COR-L47 (cell line): ENCODE data around the gene ST6GALNAC3.
"Not testable (repeated sequence)": the region's sequence is repeated elsewhere in the genome, so short reads cannot be mapped to it uniquely, and the experiment has no call there.

Experiments used
- DNase-seq: peaks from one replicate; lab custom pipeline; 2025; lab: John Stamatoyannopoulos, UW

The ST6GALNAC3 gene

DNA sequence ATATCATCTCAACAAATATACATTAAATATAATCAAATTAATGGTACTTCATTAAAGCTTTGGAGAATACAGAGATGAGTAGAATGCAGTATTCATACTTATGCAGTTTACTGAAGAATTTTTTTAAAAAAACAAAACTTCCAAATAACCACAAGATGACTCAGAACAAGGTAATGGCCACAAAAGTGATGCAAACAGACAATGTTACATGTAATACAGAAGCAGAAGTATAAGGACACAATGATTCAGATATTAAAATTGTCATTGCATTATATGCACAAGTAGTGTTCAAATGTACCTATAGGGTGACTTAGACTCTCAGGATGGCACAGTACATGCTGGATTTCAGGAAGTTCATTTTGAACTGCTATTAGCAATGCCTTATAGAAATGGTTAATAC, 565.5 kb downstream of the ST6GALNAC3 start:
- no peak for DNase-seq

GRCh38 chr1:76640723-76641122, 566.2 kb downstream of the ST6GALNAC3 start:
- DNase-seq, result no peak

GRCh38 chr1:76644139-76644538, 569.6 kb downstream of the ST6GALNAC3 start:
- no peak for DNase-seq

DNA sequence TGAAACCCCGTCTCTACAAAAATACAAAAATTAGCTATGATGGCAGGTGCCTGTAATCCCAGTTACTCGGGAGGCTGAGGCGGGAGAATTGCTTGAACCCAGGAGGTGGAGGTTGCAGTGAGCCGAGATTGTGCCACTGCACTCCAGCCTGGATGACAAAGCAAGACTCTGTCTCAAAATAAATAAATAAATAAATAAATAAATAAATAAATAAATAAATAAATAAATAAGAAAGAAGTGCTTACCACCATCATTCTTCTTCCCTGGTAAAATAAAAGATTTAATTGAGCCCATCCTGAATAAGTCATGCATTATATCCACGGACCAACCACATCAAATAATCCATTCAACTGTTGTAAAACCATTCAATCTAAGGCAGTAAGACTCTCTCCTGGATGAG, 578.3 kb downstream of the ST6GALNAC3 start:
- DNase-seq, result not testable (repeated sequence)

DNA sequence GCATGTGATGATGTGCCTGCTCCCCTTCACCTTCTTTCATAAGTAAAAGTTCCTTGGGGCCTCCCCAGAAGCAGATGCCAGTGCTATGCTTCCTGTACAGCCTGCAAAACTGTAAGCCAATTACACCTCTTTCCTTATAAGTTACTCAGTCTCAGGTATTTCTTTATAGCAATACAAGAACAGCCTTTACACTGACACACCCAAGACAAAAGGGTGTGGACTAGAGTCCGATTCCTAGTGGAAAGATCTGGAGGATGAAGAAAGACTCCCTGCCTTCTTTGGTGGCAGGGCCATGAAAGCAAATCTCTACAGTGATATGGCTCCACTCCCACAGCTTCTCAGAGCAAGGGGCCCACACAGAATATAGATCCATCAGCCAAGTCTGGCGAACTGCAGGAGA, 583.1 kb downstream of the ST6GALNAC3 start:
- no peak for DNase-seq

DNA sequence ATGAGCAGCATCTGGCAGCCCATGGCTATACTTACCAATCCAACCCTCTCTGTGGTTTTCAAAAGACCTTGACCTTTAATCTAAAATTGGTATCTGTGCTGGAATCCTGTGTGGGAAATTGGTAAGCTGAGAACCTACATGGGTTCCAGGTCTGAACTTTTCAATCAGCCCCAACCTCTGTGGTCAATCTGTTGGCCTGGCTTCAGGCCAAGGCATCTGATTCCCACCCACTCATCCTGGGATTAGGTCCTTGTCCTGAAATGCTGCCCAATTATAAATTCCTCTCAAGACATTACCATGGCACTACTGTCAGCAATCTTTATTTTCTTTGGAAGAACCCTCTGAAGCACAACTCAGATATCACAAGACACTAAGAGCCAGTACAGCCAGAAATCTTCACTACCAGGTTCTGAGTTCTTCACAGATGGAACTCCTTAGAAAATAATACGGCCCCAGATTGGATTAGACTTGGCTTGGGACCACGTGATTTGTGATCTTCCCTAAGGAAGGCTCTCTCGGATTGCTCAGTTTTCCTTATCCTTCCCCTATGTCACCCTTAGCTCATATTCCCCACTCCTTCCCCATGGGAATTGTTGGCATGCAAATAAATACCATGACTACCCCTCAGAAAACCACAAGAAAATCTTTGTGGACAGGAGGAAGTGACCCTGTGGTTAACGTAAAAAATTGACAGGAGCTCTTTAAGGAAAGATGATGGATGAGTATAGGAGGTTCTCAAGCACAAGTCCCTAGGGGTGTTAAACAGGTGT, 584.8 kb downstream of the ST6GALNAC3 start:
- DNase-seq, result no peak

- no peak for DNase-seq
Measured at GRCh38 chr1:76661531-76661930, 587.0 kb downstream of the ST6GALNAC3 start.

- DNase-seq, result no peak
Measured at GRCh38 chr1:76666499-76666898, 592.0 kb downstream of the ST6GALNAC3 start.

DNA sequence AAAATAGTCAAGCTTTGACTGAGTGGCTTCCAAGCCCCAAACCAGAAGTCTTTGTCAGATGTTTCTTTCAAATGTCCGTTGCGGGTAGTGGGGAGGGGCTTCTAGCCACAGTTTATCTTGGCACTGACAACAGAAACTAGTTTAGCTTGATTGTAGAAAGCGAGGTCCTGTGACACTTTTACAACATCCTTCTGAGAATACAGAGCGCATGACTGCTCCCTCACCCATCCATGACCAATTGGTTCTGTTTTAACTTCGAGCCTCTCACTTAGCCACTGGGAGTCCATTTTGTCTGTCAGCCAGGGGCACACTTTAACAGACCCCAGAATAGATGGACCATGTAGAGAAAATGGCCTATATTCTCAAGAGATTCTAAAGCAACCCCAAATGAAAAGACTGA, 593.5 kb downstream of the ST6GALNAC3 start:
- no peak for DNase-seq

DNA sequence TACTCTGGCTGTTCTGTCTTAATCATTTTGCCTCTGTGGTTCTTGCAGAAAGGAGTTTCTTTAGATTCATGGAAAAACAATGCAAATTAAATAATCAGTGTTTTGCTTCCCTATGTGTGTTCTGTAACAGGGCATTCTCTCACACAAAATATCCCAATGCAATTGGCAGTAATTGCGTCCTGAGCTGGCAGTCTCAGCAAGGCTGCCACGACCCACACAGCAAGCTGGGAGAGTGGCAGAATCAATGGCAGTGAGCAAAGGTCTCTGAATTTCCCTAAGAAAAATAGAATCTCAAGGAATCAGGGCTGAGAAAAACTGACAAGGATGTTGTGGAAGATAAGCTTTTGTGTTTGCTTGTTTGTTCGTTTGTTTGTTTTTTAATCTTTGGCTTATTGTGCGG, 594.6 kb downstream of the ST6GALNAC3 start:
- no peak for DNase-seq

- no peak for DNase-seq
Measured at GRCh38 chr1:76669624-76670315, 595.2 kb downstream of the ST6GALNAC3 start.

DNA sequence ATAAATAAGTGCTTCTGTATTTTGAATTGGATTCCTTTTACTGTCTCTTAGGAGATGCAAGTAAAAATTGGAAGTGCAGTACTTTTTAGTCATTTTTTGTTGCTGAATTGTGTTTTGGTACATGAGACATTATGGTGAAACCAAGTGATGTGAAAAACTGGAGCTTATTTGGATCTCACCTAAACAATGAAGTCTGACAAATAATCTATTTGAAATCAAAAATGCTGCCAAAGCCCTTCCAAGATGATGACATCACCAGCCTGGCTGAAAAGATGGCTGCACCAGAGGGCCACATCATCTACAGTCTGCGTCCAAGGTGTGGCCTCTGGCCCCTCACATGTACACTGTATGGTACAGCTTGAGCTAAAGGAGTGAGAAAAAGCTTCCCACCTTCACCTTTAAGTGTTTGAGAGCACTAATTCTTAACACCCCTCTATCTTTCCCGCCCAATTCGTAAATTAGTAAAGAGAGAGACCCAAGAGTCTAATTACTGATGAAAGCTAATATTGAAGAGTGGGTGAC, 600.2 kb downstream of the ST6GALNAC3 start:
- DNase-seq, result no peak

GRCh38 chr1:76677416-76678405, 603.2 kb downstream of the ST6GALNAC3 start:
- DNase-seq, result no peak

GRCh38 chr1:76679534-76680152, 605.1 kb downstream of the ST6GALNAC3 start:
- DNase-seq, result no peak

GRCh38 chr1:76680651-76681050, 606.1 kb downstream of the ST6GALNAC3 start:
- DNase-seq, result no peak

DNA sequence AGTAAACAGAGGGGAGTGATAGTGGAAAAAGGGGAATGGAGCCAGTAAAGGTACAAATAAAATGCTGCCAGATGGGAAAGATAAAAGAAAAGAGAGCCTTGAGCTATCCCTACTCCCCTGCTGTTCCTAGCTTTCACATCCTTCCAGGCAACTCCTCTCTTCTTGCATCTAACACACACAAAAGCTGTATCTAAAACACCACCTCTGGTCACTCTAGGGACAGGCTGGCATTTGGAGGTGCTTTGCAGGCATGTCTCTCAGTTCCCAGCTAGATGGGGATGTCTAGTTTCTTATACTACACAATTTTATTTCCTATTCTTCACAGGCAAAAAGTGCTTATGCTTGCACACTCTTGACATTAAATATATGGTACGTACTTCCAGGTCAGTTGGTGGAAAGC, 607.6 kb downstream of the ST6GALNAC3 start:
- DNase-seq, result no peak
